B cell (primary cell): ENCODE results near the gene CNTNAP2.

Source experiments
- CTCF ChIP-seq: fragments of 200-600 bp; IDR thresholded peaks from one replicate; pipeline ENCODE4 v1.8.0; 2022; ENCODE audit warnings: antibody characterized with exemption, mild to moderate bottlenecking
- EZH2 ChIP-seq: IDR thresholded peaks from 2 replicates; pipeline ENCODE4 v1.6.1; 2012; ENCODE audit warnings: borderline replicate concordance, low read depth, mild to moderate bottlenecking, moderate library complexity, low read length; ENCODE audit not compliant: insufficient read depth, poor library complexity, severe bottlenecking

- TF ChIP-seq CTCF (no peak), EZH2 (no peak)
Measured at GRCh38 chr7:147857152-147858140, 1740.8 kb downstream of the CNTNAP2 start.
